PC-9 (cell line): Measurements from ENCODE around the gene PIAS1. TPM values are rescaled to one million over a fixed set of nuclear protein-coding genes. Genes with fewer than 3 reads are reported as not detected.
"Not testable (repeated sequence)": the region's sequence is repeated elsewhere in the genome, so short reads cannot be mapped to it uniquely, and the experiment has no call there.

Experiments used
- BruUV-seq: library from RNA; stranded (reverse); fragments of 400-500 nt; replicated peaks from 2 replicates; lab custom pipeline; 2021; lab: Mats Ljungman, UMichigan
- CTCF ChIA-PET: fragments of 300-600 bp; sonication (Branson Sonifier 250); formaldehyde crosslinking; loops from one replicate; lab custom pipeline; 2022; ENCODE audit warnings: antibody characterized with exemption; lab: Charles Lee
- POLR2A ChIA-PET: fragments of 300-600 bp; sonication (Branson Sonifier 250); formaldehyde crosslinking; loops from one replicate; lab custom pipeline; 2022; ENCODE audit warnings: antibody characterized with exemption; ENCODE audit not compliant: unreplicated experiment; lab: Charles Lee
- DNase-seq, 2 experiments: peaks; one replicate each; pipeline versions ENCODE4 v3.0.0 to v3.0.0-alpha.2; 2015 to 2022; ENCODE audit warnings: mixed read lengths in 1 of 2
- H2AFZ ChIP-seq: fragments of 200-600 bp; sonication (generic); 2 replicates; pipeline ENCODE4 v1.8.1; 2017; ENCODE audit warnings: antibody characterized with exemption
- H3F3A ChIP-seq: fragments of 200-600 bp; sonication (generic); 2 replicates; pipeline ENCODE4 v1.8.1; 2017; ENCODE audit warnings: antibody characterized with exemption, mild to moderate bottlenecking, low read depth; ENCODE audit not compliant: insufficient read depth
- H3K27ac ChIP-seq: fragments of 200-600 bp; sonication (generic); 2 replicates; pipeline ENCODE4 v1.6.1; 2016; ENCODE audit warnings: mixed run types
- H3K27me3 ChIP-seq: fragments of 200-600 bp; sonication (generic); 2 replicates; pipeline ENCODE4 v1.6.1; 2016; ENCODE audit warnings: low read depth, mixed run types; ENCODE audit not compliant: insufficient read depth
- H3K36me3 ChIP-seq: fragments of 200-600 bp; sonication (generic); 2 replicates; pipeline ENCODE4 v1.6.1; 2016; ENCODE audit warnings: low read depth, mixed run types
- H3K4me1 ChIP-seq: fragments of 200-600 bp; sonication (generic); replicated peaks from 2 replicates; pipeline ENCODE4 v1.6.1; 2016; ENCODE audit warnings: mixed run types; ENCODE audit not compliant: insufficient read depth
- H3K4me2 ChIP-seq: fragments of 200-600 bp; sonication (generic); 2 replicates; pipeline ENCODE4 v1.6.1; 2017; ENCODE audit warnings: mixed run types
- H3K4me3 ChIP-seq: fragments of 200-600 bp; sonication (generic); 2 replicates; pipeline ENCODE4 v1.6.1; 2016; ENCODE audit warnings: mixed run types
- H3K79me2 ChIP-seq: fragments of 200-600 bp; sonication (generic); 2 replicates; pipeline ENCODE4 v1.6.1; 2017; ENCODE audit warnings: low read depth, mixed run types
- H3K9me2 ChIP-seq: fragments of 200-600 bp; sonication (generic); 2 replicates; pipeline ENCODE4 v1.8.1; 2017; ENCODE audit warnings: mild to moderate bottlenecking; ENCODE audit not compliant: insufficient read depth
- H3K9me3 ChIP-seq: fragments of 200-600 bp; sonication (generic); 2 replicates; pipeline ENCODE4 v1.8.1; 2016; ENCODE audit warnings: low read depth; ENCODE audit not compliant: insufficient read depth
- H4K20me1 ChIP-seq: fragments of 200-600 bp; sonication (generic); 2 replicates; pipeline ENCODE4 v1.8.1; 2017; ENCODE audit not compliant: insufficient read depth
- EZH2 ChIP-seq: fragments of 200-600 bp; sonication (generic); IDR thresholded peaks from 2 replicates; pipeline ENCODE4 v1.8.0; 2017; ENCODE audit warnings: antibody characterized with exemption, low read depth
- intact Hi-C: fragments of 100-400 bp; cut with micrococcal nuclease; formaldehyde crosslinking; loops from one replicate; pipeline ENCODE4 v1.10.0; 2022; ENCODE audit not compliant: unreplicated experiment
- total RNA-seq: library from RNA; stranded (reverse); gene quantifications from 2 replicates; pipeline ENCODE4 v1.2.3, GENCODE V29; 2021
- TF ChIP-seq, protein P1 (sequence below): fragments of 200-600 bp; sonication (generic); conservative IDR thresholded peaks from 2 replicates; pipeline ENCODE4 v1.6.1; 2017; ENCODE audit warnings: mixed run types, antibody characterized with exemption, mild to moderate bottlenecking, moderate library complexity

The PIAS1 gene
- total RNA-seq, 1 experiment from 2014 or later = 42.5 TPM

- H3K9me2 ChIP-seq = no peaks in the 10 kb centered on the region
- H3K4me3 ChIP-seq = no peak overlapping the region
- no TSS peak for BruUV-seq
- no peak for DNase-seq
- H3K79me2 ChIP-seq = peaks cover under 1% of the 10 kb centered on the region
- H3K27me3 ChIP-seq = no peaks in the 10 kb centered on the region
- intact Hi-C loops = no loop called here
- POLR2A ChIA-PET = no interaction called here
- H2AFZ ChIP-seq = no peak overlapping the region
- H3K27ac ChIP-seq = no peak overlapping the region
- no peak for TF ChIP-seq EZH2
- TF ChIP-seq, protein P1, sequence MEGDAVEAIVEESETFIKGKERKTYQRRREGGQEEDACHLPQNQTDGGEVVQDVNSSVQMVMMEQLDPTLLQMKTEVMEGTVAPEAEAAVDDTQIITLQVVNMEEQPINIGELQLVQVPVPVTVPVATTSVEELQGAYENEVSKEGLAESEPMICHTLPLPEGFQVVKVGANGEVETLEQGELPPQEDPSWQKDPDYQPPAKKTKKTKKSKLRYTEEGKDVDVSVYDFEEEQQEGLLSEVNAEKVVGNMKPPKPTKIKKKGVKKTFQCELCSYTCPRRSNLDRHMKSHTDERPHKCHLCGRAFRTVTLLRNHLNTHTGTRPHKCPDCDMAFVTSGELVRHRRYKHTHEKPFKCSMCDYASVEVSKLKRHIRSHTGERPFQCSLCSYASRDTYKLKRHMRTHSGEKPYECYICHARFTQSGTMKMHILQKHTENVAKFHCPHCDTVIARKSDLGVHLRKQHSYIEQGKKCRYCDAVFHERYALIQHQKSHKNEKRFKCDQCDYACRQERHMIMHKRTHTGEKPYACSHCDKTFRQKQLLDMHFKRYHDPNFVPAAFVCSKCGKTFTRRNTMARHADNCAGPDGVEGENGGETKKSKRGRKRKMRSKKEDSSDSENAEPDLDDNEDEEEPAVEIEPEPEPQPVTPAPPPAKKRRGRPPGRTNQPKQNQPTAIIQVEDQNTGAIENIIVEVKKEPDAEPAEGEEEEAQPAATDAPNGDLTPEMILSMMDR = no peak
- H3K4me1 ChIP-seq = peaks cover 6% of the 10 kb centered on the region; the same call in 1 of the 2 replicates
- no peaks in the 10 kb centered on the region for H3K36me3 ChIP-seq
- H3K9me3 ChIP-seq = no peaks in the 10 kb centered on the region
- no peaks in the 10 kb centered on the region for H3F3A ChIP-seq
- no peak overlapping the region for H3K4me2 ChIP-seq
- CTCF ChIA-PET = no interaction called here
- no peaks in the 10 kb centered on the region for H4K20me1 ChIP-seq
Observed at GRCh38 chr15:68234060-68234459, 179.9 kb downstream of the PIAS1 start.

DNA sequence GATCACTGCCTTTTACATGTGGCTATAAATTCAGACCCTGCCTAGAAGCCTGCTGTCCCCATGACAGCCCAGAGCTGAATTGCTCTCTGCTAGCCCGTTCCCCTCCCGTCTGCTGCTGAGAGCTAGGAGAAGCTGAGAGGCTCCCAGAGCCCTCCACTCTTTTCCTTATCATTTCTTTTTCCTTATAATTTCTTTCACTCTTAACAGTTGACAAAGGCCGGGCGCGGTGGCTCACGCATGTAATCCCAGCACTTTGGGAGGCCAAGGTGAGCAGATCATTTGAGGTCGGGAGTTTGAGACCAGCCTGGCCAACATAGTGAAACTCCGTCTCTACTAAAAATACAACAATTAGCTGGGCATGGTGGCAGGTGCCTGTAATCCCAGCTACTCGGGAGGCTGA is 180.4 kb downstream of the PIAS1 start:
- BruUV-seq, H3K9me3 ChIP-seq, H4K20me1 ChIP-seq, DNase-seq, H3K27ac ChIP-seq, POLR2A ChIA-PET, H3K9me2 ChIP-seq, H3K36me3 ChIP-seq, H3F3A ChIP-seq, H3K4me2 ChIP-seq, H3K4me1 ChIP-seq, H3K27me3 ChIP-seq, H3K79me2 ChIP-seq, intact Hi-C loops, CTCF ChIA-PET, H2AFZ ChIP-seq, H3K4me3 ChIP-seq: not testable (repeated sequence)

GRCh38 chr15:68235022-68235421 is 180.9 kb downstream of the PIAS1 start:
- H3K36me3 ChIP-seq = no peaks in the 10 kb centered on the region
- no peaks in the 10 kb centered on the region for H3K9me2 ChIP-seq
- peak in 1 of 2 experiments; percentile 54 for DNase-seq
- H3K4me2 ChIP-seq = no peak overlapping the region
- no peak for TF ChIP-seq EZH2
- TF ChIP-seq, protein P1 = no peak
- intact Hi-C loops = no loop called here
- no peaks in the 10 kb centered on the region for H3K9me3 ChIP-seq
- POLR2A ChIA-PET = interaction anchor here (0.7 kb wide), 1 partner anchor 181 kb away, joined by 3 read pairs; the partner anchor contains the start of gene PIAS1
- H3K27me3 ChIP-seq = no peaks in the 10 kb centered on the region
- CTCF ChIA-PET = no interaction called here
- H3F3A ChIP-seq = no peaks in the 10 kb centered on the region
- H3K4me3 ChIP-seq = no peak overlapping the region
- no peaks in the 10 kb centered on the region for H3K79me2 ChIP-seq
- H3K27ac ChIP-seq = no peak overlapping the region
- H2AFZ ChIP-seq = no peak overlapping the region
- BruUV-seq = no TSS peak
- no peaks in the 10 kb centered on the region for H4K20me1 ChIP-seq
- peaks cover 5% of the 10 kb centered on the region; the same call in 1 of the 2 replicates for H3K4me1 ChIP-seq

DNA sequence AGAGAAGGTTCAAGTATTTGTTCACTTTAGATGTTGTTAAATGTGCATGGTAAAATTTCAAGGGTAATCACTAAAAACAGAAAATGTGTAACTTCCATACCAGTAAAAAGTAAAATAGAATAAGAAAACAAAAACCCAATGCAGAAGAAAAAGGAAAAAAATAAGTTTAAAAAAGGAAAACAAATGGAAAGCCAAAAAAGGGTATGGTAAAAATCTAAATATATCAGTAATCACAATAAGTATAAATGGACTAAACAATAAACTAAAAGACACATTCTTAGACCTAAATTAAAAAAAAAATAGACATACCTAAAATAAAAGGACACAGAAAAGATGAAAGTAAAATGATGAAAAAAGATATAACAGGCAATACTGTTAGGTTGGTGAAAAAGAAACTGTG is 184.9 kb downstream of the PIAS1 start:
- TF ChIP-seq EZH2 = no peak
- TF ChIP-seq, protein P1 = no peak
- intact Hi-C loops = no loop called here
- H3K9me3 ChIP-seq = no peaks in the 10 kb centered on the region; the same call in 1 of the 2 replicates
- no peaks in the 10 kb centered on the region for H3K79me2 ChIP-seq
- H3K4me1 ChIP-seq = no peaks in the 10 kb centered on the region; the same call in 1 of the 2 replicates
- H3K27ac ChIP-seq = no peak overlapping the region
- H3K4me3 ChIP-seq = no peak overlapping the region
- BruUV-seq = no TSS peak
- DNase-seq = no peak
- ChIA-PET CTCF (no interaction called here), POLR2A (no interaction called here)
- H3K4me2 ChIP-seq = no peak overlapping the region
- H3K9me2 ChIP-seq = no peaks in the 10 kb centered on the region
- no peaks in the 10 kb centered on the region for H4K20me1 ChIP-seq
- H3K36me3 ChIP-seq = no peaks in the 10 kb centered on the region
- H3K27me3 ChIP-seq = no peaks in the 10 kb centered on the region
- H2AFZ ChIP-seq = no peak overlapping the region
- H3F3A ChIP-seq = no peaks in the 10 kb centered on the region
